ENCODE measurements around the gene OR4A47.
"Not testable (repeated sequence)": the region's sequence is repeated elsewhere in the genome, so short reads cannot be mapped to it uniquely, and the experiment has no call there.

GRCh38 chr11:48474703-48475102, 13.9 kb upstream of the OR4A47 start:
- not testable (repeated sequence) for TF ChIP-seq CTCF (IDR thresholded peaks at IDR 0.05; ENCODE audit: insufficient read depth, low read depth, low read length); EZH2 (IDR thresholded peaks at IDR 0.05; ENCODE audit: insufficient read depth, low read length)
